ENCODE measurements around the gene RPL31.

The RPL31 gene

GRCh38 chr2:100997509-100998234 lies 4.4 kb upstream of the RPL31 start:
- no peak for DNase-seq

GRCh38 chr2:100998235-100998573 lies 3.9 kb upstream of the RPL31 start:
- DNase-seq, result no peak

GRCh38 chr2:100999995-101000394 lies 2.1 kb upstream of the RPL31 start:
- DNase-seq, result no peak

GRCh38 chr2:101002562-101003277 lies 631 bp downstream of the RPL31 start:
- no peak for DNase-seq

GRCh38 chr2:101003278-101003775 lies 1.2 kb downstream of the RPL31 start:
- DNase-seq, result peak; percentile 54

GRCh38 chr2:101004620-101005325 lies 2.7 kb downstream of the RPL31 start:
- no peak for DNase-seq

GRCh38 chr2:101006065-101006715 lies 4.1 kb downstream of the RPL31 start:
- DNase-seq, result no peak

- no peak for DNase-seq
Observed at GRCh38 chr2:101007415-101008345, 5.6 kb downstream of the RPL31 start.

- DNase-seq, result no peak
Observed at GRCh38 chr2:101011152-101011551, 9.1 kb downstream of the RPL31 start.

- DNase-seq, result no peak
Observed at GRCh38 chr2:101012054-101012705, 10.1 kb downstream of the RPL31 start.

GRCh38 chr2:101012706-101013181 lies 10.7 kb downstream of the RPL31 start:
- peak; percentile 26 for DNase-seq

- no peak for DNase-seq
Observed at GRCh38 chr2:101014264-101014857, 12.3 kb downstream of the RPL31 start.

- DNase-seq, result no peak
Observed at GRCh38 chr2:101017371-101017770, 15.3 kb downstream of the RPL31 start.

GRCh38 chr2:101018934-101019333 lies 16.8 kb downstream of the RPL31 start:
- DNase-seq, result no peak

GRCh38 chr2:101022221-101022620 lies 20.1 kb downstream of the RPL31 start:
- no peak for DNase-seq

- DNase-seq, result no peak
Observed at GRCh38 chr2:101023327-101024107, 21.4 kb downstream of the RPL31 start.

GRCh38 chr2:101025561-101025960 lies 23.5 kb downstream of the RPL31 start:
- no peak for DNase-seq

- DNase-seq, result no peak
Observed at GRCh38 chr2:101026253-101026701, 24.2 kb downstream of the RPL31 start.

- DNase-seq, result no peak
Observed at GRCh38 chr2:101026923-101027469, 24.9 kb downstream of the RPL31 start.

GRCh38 chr2:101027852-101028251 lies 25.8 kb downstream of the RPL31 start:
- DNase-seq, result no peak

Data from kidney glomerular epithelial cell (primary cell).